Measurements from ENCODE around the gene KIF7.

The KIF7 gene

GRCh38 chr15:89632563-89633430, 22.5 kb downstream of the KIF7 start:
- Histone ChIP-seq H3K4me3 (ENCODE audit: low read length) (no peak overlapping the region), H3K36me3 (replicated peaks; ENCODE audit: low read depth, low read length) (peaks cover 58% of the 10 kb centered on the region), H3K79me2 (ENCODE audit: low read length) (no peaks in the 10 kb centered on the region), H3K4me2 (ENCODE audit: low read length) (no peak overlapping the region), H3K4me1 (ENCODE audit: low read length) (peaks cover 5% of the 10 kb centered on the region; the same call in 1 of the 2 replicates), H2AFZ (ENCODE audit: low read depth, low read length) (no peak overlapping the region), H4K20me1 (ENCODE audit: insufficient read depth, low read length) (no peaks in the 10 kb centered on the region), H3K9me3 (ENCODE audit: insufficient read depth, low read length) (no peaks in the 10 kb centered on the region), H3K27me3 (ENCODE audit: low read depth, low read length) (no peaks in the 10 kb centered on the region), H3K27ac (ENCODE audit: low read length) (no peak overlapping the region), H3K9ac (ENCODE audit: low read length) (no peak overlapping the region)
- no peak for TF ChIP-seq CTCF (IDR thresholded peaks at IDR 0.05; ENCODE audit: low read depth, low read length)
- no peak for TF ChIP-seq EZH2phosphoT487 (IDR thresholded peaks at IDR 0.05; ENCODE audit: low read depth)

GRCh38 chr15:89631902-89632264, 23.4 kb downstream of the KIF7 start:
- Histone ChIP-seq H3K4me2 (ENCODE audit: low read length) (no peak overlapping the region), H3K4me1 (ENCODE audit: low read length) (peaks cover 5% of the 10 kb centered on the region; the same call in 1 of the 2 replicates), H4K20me1 (ENCODE audit: insufficient read depth, low read length) (no peaks in the 10 kb centered on the region), H3K36me3 (replicated peaks; ENCODE audit: low read depth, low read length) (peaks cover 67% of the 10 kb centered on the region), H3K9ac (ENCODE audit: low read length) (no peak overlapping the region), H3K27ac (ENCODE audit: low read length) (no peak overlapping the region), H3K9me3 (ENCODE audit: insufficient read depth, low read length) (no peaks in the 10 kb centered on the region), H3K79me2 (ENCODE audit: low read length) (no peaks in the 10 kb centered on the region), H3K27me3 (ENCODE audit: low read depth, low read length) (no peaks in the 10 kb centered on the region), H2AFZ (ENCODE audit: low read depth, low read length) (no peak overlapping the region), H3K4me3 (ENCODE audit: low read length) (no peak overlapping the region)
- no peak for TF ChIP-seq EZH2phosphoT487 (IDR thresholded peaks at IDR 0.05; ENCODE audit: low read depth)
- TF ChIP-seq CTCF (IDR thresholded peaks at IDR 0.05; ENCODE audit: low read depth, low read length): no peak

- no peaks in the 10 kb centered on the region for H3K9me3 ChIP-seq (ENCODE audit: insufficient read depth, low read length)
- H3K79me2 ChIP-seq (ENCODE audit: low read length): no peaks in the 10 kb centered on the region
- peaks cover 3% of the 10 kb centered on the region; the same call in 1 of the 2 replicates for H4K20me1 ChIP-seq (ENCODE audit: insufficient read depth, low read length)
- H3K9ac ChIP-seq (ENCODE audit: low read length): no peak overlapping the region
- no peak overlapping the region for H3K4me2 ChIP-seq (ENCODE audit: low read length)
- H3K27ac ChIP-seq (ENCODE audit: low read length): no peak overlapping the region
- no peak for TF ChIP-seq EZH2phosphoT487 (IDR thresholded peaks at IDR 0.05; ENCODE audit: low read depth)
- no peak for TF ChIP-seq CTCF (IDR thresholded peaks at IDR 0.05; ENCODE audit: low read depth, low read length)
- peaks cover 74% of the 10 kb centered on the region for H3K36me3 ChIP-seq (replicated peaks; ENCODE audit: low read depth, low read length)
- no peak overlapping the region for H2AFZ ChIP-seq (ENCODE audit: low read depth, low read length)
- H3K27me3 ChIP-seq (ENCODE audit: low read depth, low read length): no peaks in the 10 kb centered on the region
- H3K4me1 ChIP-seq (ENCODE audit: low read length): peaks cover 5% of the 10 kb centered on the region; the same call in 1 of the 2 replicates
- no peak overlapping the region for H3K4me3 ChIP-seq (ENCODE audit: low read length)
These were observed 24.0 kb downstream of the KIF7 start for GRCh38 chr15:89630974-89631901.

GRCh38 chr15:89630260-89630659, 25.0 kb downstream of the KIF7 start:
- no peak overlapping the region for H3K9ac ChIP-seq (ENCODE audit: low read length)
- H3K4me2 ChIP-seq (ENCODE audit: low read length): no peak overlapping the region
- H3K4me3 ChIP-seq (ENCODE audit: low read length): no peak overlapping the region
- H3K36me3 ChIP-seq (replicated peaks; ENCODE audit: low read depth, low read length): peaks cover 84% of the 10 kb centered on the region
- no peak overlapping the region for H2AFZ ChIP-seq (ENCODE audit: low read depth, low read length)
- peaks cover 3% of the 10 kb centered on the region; the same call in 1 of the 2 replicates for H4K20me1 ChIP-seq (ENCODE audit: insufficient read depth, low read length)
- no peaks in the 10 kb centered on the region for H3K27me3 ChIP-seq (ENCODE audit: low read depth, low read length)
- no peaks in the 10 kb centered on the region for H3K9me3 ChIP-seq (ENCODE audit: insufficient read depth, low read length)
- H3K4me1 ChIP-seq (ENCODE audit: low read length): peaks cover 5% of the 10 kb centered on the region; the same call in 1 of the 2 replicates
- TF ChIP-seq EZH2phosphoT487 (IDR thresholded peaks at IDR 0.05; ENCODE audit: low read depth) (no peak), CTCF (IDR thresholded peaks at IDR 0.05; ENCODE audit: low read depth, low read length) (no peak)
- no peak overlapping the region for H3K27ac ChIP-seq (ENCODE audit: low read length)
- no peaks in the 10 kb centered on the region for H3K79me2 ChIP-seq (ENCODE audit: low read length)
